Chondrocyte (in vitro differentiated cells): ENCODE results near the gene GIT2. TPM values are rescaled to one million over a fixed set of nuclear protein-coding genes. Genes with fewer than 3 reads are reported as not detected.

Experiments used
- DNase-seq: peaks from one replicate; pipeline ENCODE4 v3.0.0; 2021; ENCODE audit warnings: mixed read lengths, low spot score
- H3K27ac Mint-ChIP-seq: one replicate; pipeline ENCODE4 v1.8.0; 2021; ENCODE audit warnings: mild to moderate bottlenecking, moderate library complexity, mixed read lengths; ENCODE audit not compliant: unreplicated experiment
- H3K27me3 Mint-ChIP-seq: 2 replicates; pipeline ENCODE4 v1.8.0; 2021; ENCODE audit warnings: low read depth, mixed read lengths
- H3K36me3 Mint-ChIP-seq: 2 replicates; pipeline ENCODE4 v1.8.0; 2021; ENCODE audit warnings: low read depth, mixed read lengths
- H3K4me1 Mint-ChIP-seq: 2 replicates; pipeline ENCODE4 v1.8.0; 2021; ENCODE audit warnings: low read depth, mild to moderate bottlenecking, mixed read lengths
- H3K4me3 Mint-ChIP-seq: one replicate; pipeline ENCODE4 v1.8.0; 2021; ENCODE audit warnings: mild to moderate bottlenecking, moderate library complexity, mixed read lengths; ENCODE audit not compliant: unreplicated experiment
- H3K9me3 Mint-ChIP-seq: 2 replicates; pipeline ENCODE4 v1.8.0; 2021; ENCODE audit warnings: low read depth, mixed read lengths
- CTCF ChIP-seq: fragments of 200-600 bp; sonication (generic); IDR thresholded peaks from 2 replicates; pipeline ENCODE4 v1.5.0; 2021; ENCODE audit warnings: antibody characterized with exemption, mild to moderate bottlenecking, moderate library complexity
- total RNA-seq: library from RNA; stranded (reverse); gene quantifications from 3 replicates; pipeline ENCODE4 v1.2.1, GENCODE V29; 2021

Gene GIT2
- total RNA-seq, 1 donor from 2014 or later = 38.1 TPM

GRCh38 chr12:109916045-109916444 is 80.1 kb downstream of the GIT2 start:
- H3K27ac Mint-ChIP-seq = no peak overlapping the region
- no peak for TF ChIP-seq CTCF
- peaks cover 32% of the 10 kb centered on the region for H3K36me3 Mint-ChIP-seq
- no peak for DNase-seq
- H3K27me3 Mint-ChIP-seq = no peaks in the 10 kb centered on the region
- peaks cover 11% of the 10 kb centered on the region for H3K4me1 Mint-ChIP-seq
- H3K4me3 Mint-ChIP-seq = no peak overlapping the region
- H3K9me3 Mint-ChIP-seq = no peaks in the 10 kb centered on the region

- DNase-seq = peak; percentile 77
- no peak for TF ChIP-seq CTCF
- Mint-ChIP-seq H3K4me3 (no peak overlapping the region), H3K27me3 (no peaks in the 10 kb centered on the region), H3K27ac (no peak overlapping the region), H3K4me1 (peaks cover 11% of the 10 kb centered on the region), H3K36me3 (peaks cover 30% of the 10 kb centered on the region), H3K9me3 (no peaks in the 10 kb centered on the region)
Measured at GRCh38 chr12:109915171-109916040, 80.8 kb downstream of the GIT2 start.

- Mint-ChIP-seq H3K27me3 (no peaks in the 10 kb centered on the region), H3K36me3 (peaks cover 29% of the 10 kb centered on the region), H3K4me3 (no peak overlapping the region), H3K9me3 (no peaks in the 10 kb centered on the region), H3K4me1 (peaks cover 11% of the 10 kb centered on the region), H3K27ac (no peak overlapping the region)
- no peak for TF ChIP-seq CTCF
- DNase-seq = no peak
Measured at GRCh38 chr12:109914461-109914860, 81.7 kb downstream of the GIT2 start.

GRCh38 chr12:109912855-109913321 is 83.3 kb downstream of the GIT2 start:
- Mint-ChIP-seq H3K9me3 (no peaks in the 10 kb centered on the region), H3K4me1 (peaks cover 11% of the 10 kb centered on the region), H3K27me3 (no peaks in the 10 kb centered on the region), H3K4me3 (no peak overlapping the region), H3K27ac (peak overlapping the region; percentile 68), H3K36me3 (peaks cover 28% of the 10 kb centered on the region)
- no peak for TF ChIP-seq CTCF
- no peak for DNase-seq

- Mint-ChIP-seq H3K36me3 (peaks cover 26% of the 10 kb centered on the region), H3K27ac (no peak overlapping the region), H3K4me1 (peaks cover 11% of the 10 kb centered on the region), H3K27me3 (no peaks in the 10 kb centered on the region), H3K9me3 (no peaks in the 10 kb centered on the region), H3K4me3 (no peak overlapping the region)
- peak; percentile 62 for TF ChIP-seq CTCF
- no peak for DNase-seq
Measured at GRCh38 chr12:109910969-109911348, 85.2 kb downstream of the GIT2 start.
